H1 (cell line): ENCODE data around the gene CDK19. TPM values are rescaled to one million over a fixed set of nuclear protein-coding genes. Genes with fewer than 3 reads are reported as not detected.

Experiments used
- EP300 ChIP-seq, 2 experiments: IDR thresholded peaks; 1 replicate in 1 of 2; 2 replicates in 1 of 2; pipeline ENCODE4 v1.6.1; 2011 to 2012; ENCODE audit warnings: low read depth in 2 of 2, low read length in 2 of 2, mild to moderate bottlenecking in 2 of 2, borderline replicate concordance in 1 of 2, inconsistent platforms in 1 of 2, moderate library complexity in 1 of 2
- FOSL1 ChIP-seq: IDR thresholded peaks from 2 replicates; pipeline ENCODE4 v1.6.1; 2011; ENCODE audit warnings: mild to moderate bottlenecking, low read depth, low read length, moderate library complexity; ENCODE audit not compliant: insufficient read depth
- NANOG ChIP-seq: IDR thresholded peaks from 2 replicates; pipeline ENCODE4 v1.6.1; 2011; ENCODE audit warnings: low read length, low read depth, mild to moderate bottlenecking, inconsistent platforms; ENCODE audit not compliant: insufficient read depth, poor library complexity, severe bottlenecking
- RNF2 ChIP-seq: fragments of 200-900, 300-1000 bp; sonication (generic); IDR thresholded peaks from 2 replicates; pipeline ENCODE4 v1.7.1; 2016; ENCODE audit warnings: borderline replicate concordance, low read depth, mild to moderate bottlenecking, antibody characterized with exemption, low read length; ENCODE audit not compliant: poor library complexity, severe bottlenecking; ENCODE audit errors: missing control alignments
- TEAD4 ChIP-seq: IDR thresholded peaks from 2 replicates; pipeline ENCODE4 v1.6.1; 2012; ENCODE audit warnings: low read depth, low read length, inconsistent platforms, mixed read lengths
- polyA plus RNA-seq, 7 experiments: library from polyadenylated mRNA; depleted of rRNA in 3 of 7; stranded (reverse) in 5 of 7; unstranded in 2 of 7; fragments of >200 nt in 5 of 7; fragments of 200-250 nt in 2 of 7; gene quantifications; 1 replicate in 5 of 7; 2 replicates in 1 of 7; 4 replicates in 1 of 7; pipeline versions ENCODE4 v1.2.1 to v1.2.3, GENCODE V29; 2011 to 2013; ENCODE audit warnings: missing spikeins in 2 of 7, mixed read lengths in 2 of 7
- total RNA-seq: library from RNA; stranded (reverse); fragmentation: NEBNext Ultra II Directional; extraction: Animal tissue kit (Norgen Biotek cat#: 25700); gene quantifications from 2 replicates; pipeline ENCODE4 v1.2.1, GENCODE V29; 2021

The CDK19 gene
- total and polyA plus RNA-seq, 2 of the 8 experiments (the other 6 are each of a cell fraction or from before 2014, with no cell fraction given), result 4.9 to 12.6 TPM

- TF ChIP-seq NANOG (no peak), FOSL1 (no peak), TEAD4 (no peak), RNF2 (no peak), EP300 (IDR thresholded peaks at IDR 0.05; ENCODE audit: borderline replicate concordance in 1 of 2, low read depth in 2 of 2, low read length in 2 of 2) (no peak)
- TF ChIP-seq, all 59 proteins: peak for 0
These were observed 150.3 kb downstream of the CDK19 start (continued) for GRCh38 chr6:110664933-110665332.
